Stomach smooth muscle (tissue), 2 donors: ENCODE measurements around the gene XCR1.
A peak's percentile ranks its signal among the peaks of the same experiment; 100 is the strongest.

Experiments
- H3K27ac ChIP-seq: one replicate; pipeline ENCODE4 v1.7.0; 2013; ENCODE audit warnings: mild to moderate bottlenecking, low read length, inconsistent platforms
- H3K27me3 ChIP-seq, 2 donors: one replicate each; pipeline ENCODE4 v1.7.0; 2013; ENCODE audit warnings: low read length in 2 of 2; ENCODE audit not compliant: insufficient read depth in 2 of 2, control insufficient read depth in 1 of 2
- H3K36me3 ChIP-seq, 2 donors: one replicate each; pipeline ENCODE4 v1.7.0; 2013; ENCODE audit warnings: low read length in 2 of 2; ENCODE audit not compliant: control insufficient read depth in 2 of 2, insufficient read depth in 2 of 2
- H3K4me1 ChIP-seq: one replicate; pipeline ENCODE4 v1.7.0; 2013; ENCODE audit warnings: low read length; ENCODE audit not compliant: control insufficient read depth, insufficient read depth
- H3K4me3 ChIP-seq, 2 donors: one replicate each; pipeline ENCODE4 v1.7.0; 2013; ENCODE audit warnings: low read length in 2 of 2
- H3K9ac ChIP-seq, 2 donors: one replicate each; pipeline ENCODE4 v1.7.0; 2013; ENCODE audit warnings: low read length in 2 of 2, mild to moderate bottlenecking in 1 of 2
- H3K9me3 ChIP-seq, 2 donors: one replicate each; pipeline ENCODE4 v1.7.0; 2013; ENCODE audit warnings: low read length in 2 of 2; ENCODE audit not compliant: control insufficient read depth in 2 of 2
- donor health status: healthy.
- donor health status: Pancreatic carcinoma.

The XCR1 gene

GRCh38 chr3:45981346-45982074 is 45.8 kb downstream of the XCR1 start:
- no peak overlapping the region for H3K4me3 ChIP-seq
- no peaks in the 10 kb centered on the region for H3K9me3 ChIP-seq
- no peak overlapping the region for H3K27ac ChIP-seq
- no peaks in the 10 kb centered on the region for H3K27me3 ChIP-seq
- H3K4me1 ChIP-seq: peaks cover 33% of the 10 kb centered on the region
- no peak overlapping the region for H3K9ac ChIP-seq
- H3K36me3 ChIP-seq: peaks cover 36 to 59% of the 10 kb centered on the region in 2 donors

- Histone ChIP-seq H3K27ac (no peak overlapping the region), H3K4me3 (no peak overlapping the region), H3K9ac (no peak overlapping the region), H3K36me3 (peaks cover 37 to 66% of the 10 kb centered on the region in 2 donors), H3K4me1 (peaks cover 26% of the 10 kb centered on the region), H3K9me3 (no peaks in the 10 kb centered on the region), H3K27me3 (no peaks in the 10 kb centered on the region)
These were observed 46.5 kb downstream of the XCR1 start for GRCh38 chr3:45980819-45981218.

GRCh38 chr3:45980229-45980813 is 47.0 kb downstream of the XCR1 start:
- Histone ChIP-seq H3K9me3 (no peaks in the 10 kb centered on the region), H3K27ac (no peak overlapping the region), H3K4me1 (peaks cover 21% of the 10 kb centered on the region), H3K4me3 (no peak overlapping the region), H3K27me3 (no peaks in the 10 kb centered on the region), H3K9ac (no peak overlapping the region), H3K36me3 (peaks cover 39 to 69% of the 10 kb centered on the region in 2 donors)

GRCh38 chr3:45979378-45979777 is 47.9 kb downstream of the XCR1 start:
- peaks cover 13% of the 10 kb centered on the region for H3K4me1 ChIP-seq
- H3K27ac ChIP-seq: no peak overlapping the region

GRCh38 chr3:45978006-45978761 is 49.1 kb downstream of the XCR1 start:
- Histone ChIP-seq H3K27ac (no peak overlapping the region), H3K4me3 (no peak overlapping the region), H3K4me1 (peaks cover under 1% of the 10 kb centered on the region), H3K9ac (no peak overlapping the region), H3K27me3 (no peaks in the 10 kb centered on the region), H3K36me3 (peaks cover 35 to 78% of the 10 kb centered on the region in 2 donors), H3K9me3 (no peaks in the 10 kb centered on the region)

More at GRCh38 chr3:45979378-45979777, 47.9 kb downstream of the XCR1 start:
- H3K27me3 ChIP-seq: no peaks in the 10 kb centered on the region
- no peak overlapping the region for H3K9ac ChIP-seq
- peaks cover 42 to 78% of the 10 kb centered on the region in 2 donors for H3K36me3 ChIP-seq
- H3K9me3 ChIP-seq: no peaks in the 10 kb centered on the region
- no peak overlapping the region for H3K4me3 ChIP-seq

- peaks cover 29 to 65% of the 10 kb centered on the region in 2 donors for H3K36me3 ChIP-seq
- H3K4me1 ChIP-seq: peaks cover 11% of the 10 kb centered on the region
These were observed 50.8 kb downstream of the XCR1 start for GRCh38 chr3:45976191-45977091.

GRCh38 chr3:45975686-45976085 is 51.6 kb downstream of the XCR1 start:
- no peak overlapping the region for H3K27ac ChIP-seq
- H3K9me3 ChIP-seq: no peaks in the 10 kb centered on the region
- no peak overlapping the region for H3K9ac ChIP-seq
- H3K27me3 ChIP-seq: no peaks in the 10 kb centered on the region
- H3K4me1 ChIP-seq: peaks cover 11% of the 10 kb centered on the region
- no peak overlapping the region for H3K4me3 ChIP-seq
- H3K36me3 ChIP-seq: peaks cover 22 to 58% of the 10 kb centered on the region in 2 donors

More at GRCh38 chr3:45976191-45977091, 50.8 kb downstream of the XCR1 start:
- Histone ChIP-seq H3K27ac (no peak overlapping the region), H3K27me3 (no peaks in the 10 kb centered on the region), H3K4me3 (no peak overlapping the region), H3K9me3 (no peaks in the 10 kb centered on the region), H3K9ac (no peak overlapping the region)

- H3K27me3 ChIP-seq: no peaks in the 10 kb centered on the region
- no peak overlapping the region for H3K9ac ChIP-seq
- H3K36me3 ChIP-seq: peaks cover 27 to 57% of the 10 kb centered on the region in 2 donors
- H3K9me3 ChIP-seq: no peaks in the 10 kb centered on the region
- peaks cover 11% of the 10 kb centered on the region for H3K4me1 ChIP-seq
- H3K4me3 ChIP-seq: no peak overlapping the region
- H3K27ac ChIP-seq: no peak overlapping the region
These were observed 52.6 kb downstream of the XCR1 start for GRCh38 chr3:45974686-45975085.

- Histone ChIP-seq H3K4me1 (peaks cover 16% of the 10 kb centered on the region), H3K4me3 (peak overlapping the region in 1 of 2 donors; percentile 22), H3K27ac (peak overlapping the region; percentile 70), H3K9me3 (no peaks in the 10 kb centered on the region), H3K36me3 (peaks cover 36 to 58% of the 10 kb centered on the region in 2 donors), H3K9ac (peak overlapping the region in 1 of 2 donors; percentile 31), H3K27me3 (no peaks in the 10 kb centered on the region)
These were observed 54.5 kb downstream of the XCR1 start for GRCh38 chr3:45972534-45973402.
